Ishikawa (cell line): ENCODE results near the gene TRERF1.

Source experiments
- CEBPB ChIP-seq: IDR thresholded peaks from 2 replicates; pipeline ENCODE4 v1.6.1; 2012
- EGR1 ChIP-seq: IDR thresholded peaks from 2 replicates; pipeline ENCODE4 v1.6.1; 2012
- EP300 ChIP-seq: IDR thresholded peaks from 2 replicates; pipeline ENCODE4 v1.6.1; 2012; ENCODE audit warnings: borderline replicate concordance
- FOXM1 ChIP-seq: IDR thresholded peaks from 2 replicates; pipeline ENCODE4 v1.6.1; 2012; ENCODE audit warnings: low read depth, borderline replicate concordance
- NFIC ChIP-seq: IDR thresholded peaks from 2 replicates; pipeline ENCODE4 v1.6.1; 2012
- RAD21 ChIP-seq: IDR thresholded peaks from 2 replicates; pipeline ENCODE4 v1.6.1; 2012; ENCODE audit warnings: low read depth
- TAF1 ChIP-seq: IDR thresholded peaks from 2 replicates; pipeline ENCODE4 v1.6.1; 2012; ENCODE audit warnings: low read depth, mild to moderate bottlenecking
- USF1 ChIP-seq: IDR thresholded peaks from 2 replicates; pipeline ENCODE4 v1.6.1; 2012
- YY1 ChIP-seq: IDR thresholded peaks from 2 replicates; pipeline ENCODE4 v1.6.1; 2012; ENCODE audit warnings: low read depth
- ZBTB7A ChIP-seq: IDR thresholded peaks from 2 replicates; pipeline ENCODE4 v1.6.1; 2012; ENCODE audit warnings: low read depth
- TF ChIP-seq, protein P1 (sequence below): IDR thresholded peaks from 2 replicates; pipeline ENCODE4 v1.6.1; 2012
- TF ChIP-seq, protein P2 (sequence below): IDR thresholded peaks from 2 replicates; pipeline ENCODE4 v1.6.1; 2012; ENCODE audit warnings: low read depth, mild to moderate bottlenecking

- TF ChIP-seq EGR1 (no peak), TAF1 (no peak), EP300 (no peak), YY1 (no peak), FOXM1 (no peak), USF1 (no peak), RAD21 (no peak), NFIC (no peak), CEBPB (no peak), ZBTB7A (no peak)
- TF ChIP-seq, protein P1, sequence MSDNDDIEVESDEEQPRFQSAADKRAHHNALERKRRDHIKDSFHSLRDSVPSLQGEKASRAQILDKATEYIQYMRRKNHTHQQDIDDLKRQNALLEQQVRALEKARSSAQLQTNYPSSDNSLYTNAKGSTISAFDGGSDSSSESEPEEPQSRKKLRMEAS = no peak
- TF ChIP-seq, protein P2, sequence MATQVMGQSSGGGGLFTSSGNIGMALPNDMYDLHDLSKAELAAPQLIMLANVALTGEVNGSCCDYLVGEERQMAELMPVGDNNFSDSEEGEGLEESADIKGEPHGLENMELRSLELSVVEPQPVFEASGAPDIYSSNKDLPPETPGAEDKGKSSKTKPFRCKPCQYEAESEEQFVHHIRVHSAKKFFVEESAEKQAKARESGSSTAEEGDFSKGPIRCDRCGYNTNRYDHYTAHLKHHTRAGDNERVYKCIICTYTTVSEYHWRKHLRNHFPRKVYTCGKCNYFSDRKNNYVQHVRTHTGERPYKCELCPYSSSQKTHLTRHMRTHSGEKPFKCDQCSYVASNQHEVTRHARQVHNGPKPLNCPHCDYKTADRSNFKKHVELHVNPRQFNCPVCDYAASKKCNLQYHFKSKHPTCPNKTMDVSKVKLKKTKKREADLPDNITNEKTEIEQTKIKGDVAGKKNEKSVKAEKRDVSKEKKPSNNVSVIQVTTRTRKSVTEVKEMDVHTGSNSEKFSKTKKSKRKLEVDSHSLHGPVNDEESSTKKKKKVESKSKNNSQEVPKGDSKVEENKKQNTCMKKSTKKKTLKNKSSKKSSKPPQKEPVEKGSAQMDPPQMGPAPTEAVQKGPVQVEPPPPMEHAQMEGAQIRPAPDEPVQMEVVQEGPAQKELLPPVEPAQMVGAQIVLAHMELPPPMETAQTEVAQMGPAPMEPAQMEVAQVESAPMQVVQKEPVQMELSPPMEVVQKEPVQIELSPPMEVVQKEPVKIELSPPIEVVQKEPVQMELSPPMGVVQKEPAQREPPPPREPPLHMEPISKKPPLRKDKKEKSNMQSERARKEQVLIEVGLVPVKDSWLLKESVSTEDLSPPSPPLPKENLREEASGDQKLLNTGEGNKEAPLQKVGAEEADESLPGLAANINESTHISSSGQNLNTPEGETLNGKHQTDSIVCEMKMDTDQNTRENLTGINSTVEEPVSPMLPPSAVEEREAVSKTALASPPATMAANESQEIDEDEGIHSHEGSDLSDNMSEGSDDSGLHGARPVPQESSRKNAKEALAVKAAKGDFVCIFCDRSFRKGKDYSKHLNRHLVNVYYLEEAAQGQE = no peak
These were observed 28.5 kb downstream of the TRERF1 start for GRCh38 chr6:42423244-42423643.
